ENCODE data around the gene NAA80. TPM values are rescaled to one million over a fixed set of nuclear protein-coding genes. Genes with fewer than 3 reads are reported as not detected.
A peak's percentile ranks its signal among the peaks of the same experiment; 100 is the strongest.

Gene NAA80
- total and polyA plus RNA-seq, 2 of the 13 experiments (the other 11 are each of a cell fraction or from before 2014, with no cell fraction given) = 3.4 to 8.7 TPM

GRCh38 chr3:50292159-50293078, 6.8 kb downstream of the NAA80 start, which contains the start of gene IFRD2 (continued):
- TF ChIP-seq ASH2L (IDR thresholded peaks at IDR 0.05; ENCODE audit: insufficient read length, low read depth, low read length) (peak; percentile 77), MYPOP (CRISPR knock-in tag; IDR thresholded peaks at IDR 0.05) (peak; percentile 75; the same call in 1 of the 2 replicates), CREB1 (IDR thresholded peaks at IDR 0.05) (peak; percentile 94), CREB1 (CRISPR knock-in tag; IDR thresholded peaks at IDR 0.05) (peak; percentile 96), ZNF772 (CRISPR knock-in tag; IDR thresholded peaks at IDR 0.05) (peak; percentile 91), KMT2A (CRISPR knock-in tag; IDR thresholded peaks at IDR 0.05) (peak; percentile 52; the same call in 1 of the 2 replicates), SIN3B (IDR thresholded peaks at IDR 0.05; ENCODE audit: low read length) (peak; percentile 49; the same call in 1 of the 2 replicates), NFE2L2 (IDR thresholded peaks at IDR 0.05; ENCODE audit: low read length) (peak; percentile 26; the same call in 1 of the 2 replicates), KLF13 (CRISPR knock-in tag; IDR thresholded peaks at IDR 0.05) (no peak), ZBTB44 (CRISPR knock-in tag; IDR thresholded peaks at IDR 0.05) (0 out of 2 replicates have a peak, but pooled peaks have one; percentile 47), MAX (IDR thresholded peaks at IDR 0.05) (peak; percentile 76), MAZ (IDR thresholded peaks at IDR 0.05; ENCODE audit: borderline replicate concordance, low read depth, low read length) (peak; percentile 90), MAZ (CRISPR knock-in tag; IDR thresholded peaks at IDR 0.05; ENCODE audit: low read depth) (peak; percentile 97), MBNL3 (CRISPR knock-in tag; conservative IDR thresholded peaks at IDR 0.05) (no peak), NONO (IDR thresholded peaks at IDR 0.05) (no peak), NONO (CRISPR knock-in tag; conservative IDR thresholded peaks at IDR 0.05) (peak; percentile 87), TAF1 (CRISPR knock-in tag; IDR thresholded peaks at IDR 0.05) (peak; percentile 92), CHD2 (IDR thresholded peaks at IDR 0.05; ENCODE audit: low read depth, low read length) (peak; percentile 74; the same call in 1 of the 2 replicates), ZFP36L1 (CRISPR knock-in tag; IDR thresholded peaks at IDR 0.05) (no peak), ZFP82 (CRISPR knock-in tag; IDR thresholded peaks at IDR 0.05; ENCODE audit: borderline replicate concordance) (peak; percentile 93; the same call in 1 of the 2 replicates), SNAPC5 (CRISPR knock-in tag; IDR thresholded peaks at IDR 0.05; ENCODE audit: borderline replicate concordance) (no peak), NFAT5 (CRISPR knock-in tag; IDR thresholded peaks at IDR 0.05) (no peak)
